SK-N-MC (cell line): Measurements from ENCODE around the gene UBE2E2.

Experiments
- EZH2 ChIP-seq: fragments of 200-600 bp; sonication (generic); IDR thresholded peaks from one replicate; pipeline ENCODE4 v1.6.1; 2017; ENCODE audit warnings: antibody characterized with exemption
- POLR2AphosphoS5 ChIP-seq: IDR thresholded peaks from 2 replicates; pipeline ENCODE4 v1.6.1; 2012; ENCODE audit warnings: mild to moderate bottlenecking, low read depth, low read length, borderline replicate concordance

DNA sequence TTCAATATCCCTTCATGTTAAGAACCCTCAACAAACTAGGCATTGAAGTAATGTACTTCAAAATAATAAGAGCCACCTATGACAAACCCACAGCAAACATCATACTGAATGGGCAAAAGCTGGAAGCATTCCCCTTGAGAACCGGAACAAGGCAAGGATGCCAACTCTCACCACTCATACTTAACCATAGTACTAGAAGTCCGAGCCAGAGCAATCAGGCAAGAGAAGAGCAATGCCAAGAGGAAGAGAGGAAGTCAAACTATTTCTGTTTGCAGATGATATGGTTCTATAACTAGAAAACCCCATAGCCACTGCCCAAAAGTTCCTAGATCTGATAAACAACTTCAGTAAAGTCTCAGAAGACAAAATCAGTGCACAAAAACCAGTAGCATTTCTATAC lies 161.9 kb downstream of the UBE2E2 start:
- TF ChIP-seq EZH2 (no peak), POLR2AphosphoS5 (no peak)
